ENCODE data around the gene HOXA9.

- no peak for TF ChIP-seq HOXA7 (CRISPR knock-in tag; IDR thresholded peaks at IDR 0.05; ENCODE audit: borderline replicate concordance)
- TF ChIP-seq CTCF (tag by site-specific recombination; IDR thresholded peaks at IDR 0.05), result no peak
- TF ChIP-seq ZNF324 (tag by site-specific recombination; IDR thresholded peaks at IDR 0.05), result no peak
- no peak for TF ChIP-seq WT1 (tag by site-specific recombination; IDR thresholded peaks at IDR 0.05)
- TF ChIP-seq BCL11A (tag by site-specific recombination; IDR thresholded peaks at IDR 0.05; ENCODE audit: low read depth), result no peak
- TF ChIP-seq, protein P1, sequence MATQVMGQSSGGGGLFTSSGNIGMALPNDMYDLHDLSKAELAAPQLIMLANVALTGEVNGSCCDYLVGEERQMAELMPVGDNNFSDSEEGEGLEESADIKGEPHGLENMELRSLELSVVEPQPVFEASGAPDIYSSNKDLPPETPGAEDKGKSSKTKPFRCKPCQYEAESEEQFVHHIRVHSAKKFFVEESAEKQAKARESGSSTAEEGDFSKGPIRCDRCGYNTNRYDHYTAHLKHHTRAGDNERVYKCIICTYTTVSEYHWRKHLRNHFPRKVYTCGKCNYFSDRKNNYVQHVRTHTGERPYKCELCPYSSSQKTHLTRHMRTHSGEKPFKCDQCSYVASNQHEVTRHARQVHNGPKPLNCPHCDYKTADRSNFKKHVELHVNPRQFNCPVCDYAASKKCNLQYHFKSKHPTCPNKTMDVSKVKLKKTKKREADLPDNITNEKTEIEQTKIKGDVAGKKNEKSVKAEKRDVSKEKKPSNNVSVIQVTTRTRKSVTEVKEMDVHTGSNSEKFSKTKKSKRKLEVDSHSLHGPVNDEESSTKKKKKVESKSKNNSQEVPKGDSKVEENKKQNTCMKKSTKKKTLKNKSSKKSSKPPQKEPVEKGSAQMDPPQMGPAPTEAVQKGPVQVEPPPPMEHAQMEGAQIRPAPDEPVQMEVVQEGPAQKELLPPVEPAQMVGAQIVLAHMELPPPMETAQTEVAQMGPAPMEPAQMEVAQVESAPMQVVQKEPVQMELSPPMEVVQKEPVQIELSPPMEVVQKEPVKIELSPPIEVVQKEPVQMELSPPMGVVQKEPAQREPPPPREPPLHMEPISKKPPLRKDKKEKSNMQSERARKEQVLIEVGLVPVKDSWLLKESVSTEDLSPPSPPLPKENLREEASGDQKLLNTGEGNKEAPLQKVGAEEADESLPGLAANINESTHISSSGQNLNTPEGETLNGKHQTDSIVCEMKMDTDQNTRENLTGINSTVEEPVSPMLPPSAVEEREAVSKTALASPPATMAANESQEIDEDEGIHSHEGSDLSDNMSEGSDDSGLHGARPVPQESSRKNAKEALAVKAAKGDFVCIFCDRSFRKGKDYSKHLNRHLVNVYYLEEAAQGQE (tag by site-specific recombination; IDR thresholded peaks at IDR 0.05), result no peak
Observed at GRCh38 chr7:27172315-27172774, 7.0 kb upstream of the HOXA9 start.
